Mammary epithelial cell (primary cell): ENCODE results near the gene AFF2.

Experiments used
- CTCF ChIP-seq, 2 donors: IDR thresholded peaks in 1 of 2; conservative IDR thresholded peaks in 1 of 2; 2 replicates each; pipeline ENCODE4 v1.5.1; 2011 to 2012; ENCODE audit warnings: inconsistent platforms in 2 of 2, low read length in 2 of 2, mild to moderate bottlenecking in 2 of 2, control low read depth in 1 of 2, low read depth in 1 of 2; ENCODE audit not compliant: insufficient read depth in 1 of 2; ENCODE audit errors: extremely low read depth in 1 of 2
- EZH2 ChIP-seq: IDR thresholded peaks from 2 replicates; pipeline ENCODE4 v1.6.1; 2012; ENCODE audit warnings: low read length, inconsistent platforms, borderline replicate concordance

DNA sequence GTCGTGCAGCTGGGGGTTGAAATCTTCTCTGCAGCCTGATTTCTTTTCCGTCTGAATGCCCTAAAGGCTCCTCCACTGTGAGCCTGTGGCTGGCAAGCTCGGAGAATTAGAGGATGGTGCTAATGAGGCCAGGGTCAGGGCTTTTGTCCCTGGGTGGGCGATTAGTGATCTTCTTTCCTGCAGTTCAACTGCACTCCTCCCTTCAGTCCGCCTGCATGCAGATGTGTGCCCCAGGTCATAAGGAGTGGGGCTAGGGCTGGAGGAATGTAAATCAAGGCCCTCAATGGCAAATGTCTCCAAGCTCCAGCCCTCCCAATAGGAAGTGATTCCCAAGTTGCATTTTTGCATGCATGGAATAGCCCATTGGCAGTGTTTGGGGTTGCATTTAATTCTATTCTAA, 405.0 kb downstream of the AFF2 start:
- no peak for TF ChIP-seq CTCF (conservative IDR thresholded peaks at IDR 0.05 in 1 of 2, IDR thresholded peaks at IDR 0.05 in 1 of 2; ENCODE audit: extremely low read depth in 1 of 2, insufficient read depth in 1 of 2, low read depth in 1 of 2, low read length in 2 of 2)
- no peak for TF ChIP-seq EZH2
